Lower lobe of right lung (tissue), 2 donors: ENCODE data around the gene TCF25. TPM values are rescaled to one million over a fixed set of nuclear protein-coding genes. Genes with fewer than 3 reads are reported as not detected.

Experiments
- ATAC-seq, 2 donors: fragments of 200-7000 bp; cut with Tn5 transposase; one replicate each; pipeline ENCODE4 v1.9.1; 2020 to 2022; ENCODE audit warnings: mild to moderate bottlenecking in 2 of 2, moderate library complexity in 2 of 2
- DNase-seq: peaks from one replicate; pipeline ENCODE4 v3.0.0-alpha.2; 2020
- H3K27ac ChIP-seq: fragments of 200-600 bp; one replicate; pipeline ENCODE4 v1.8.0; 2022
- H3K27me3 ChIP-seq: fragments of 200-600 bp; one replicate; pipeline ENCODE4 v1.8.0; 2022; ENCODE audit warnings: low read depth
- H3K36me3 ChIP-seq: fragments of 200-600 bp; one replicate; pipeline ENCODE4 v1.8.0; 2022; ENCODE audit warnings: mild to moderate bottlenecking
- H3K4me1 ChIP-seq: fragments of 200-600 bp; one replicate; pipeline ENCODE4 v1.8.0; 2022
- H3K4me3 ChIP-seq: fragments of 200-600 bp; one replicate; pipeline ENCODE4 v1.8.0; 2022; ENCODE audit warnings: mild to moderate bottlenecking
- H3K9me3 ChIP-seq: fragments of 200-600 bp; one replicate; pipeline ENCODE4 v1.8.0; 2022
- CTCF ChIP-seq: fragments of 200-600 bp; IDR thresholded peaks from one replicate; pipeline ENCODE4 v1.8.0; 2022; ENCODE audit warnings: antibody characterized with exemption, mild to moderate bottlenecking
- intact Hi-C: fragments of 100-400 bp; cut with DNase I; formaldehyde crosslinking; loops from one replicate; pipeline ENCODE4 v1.11.0; 2022
- total RNA-seq: library from RNA; stranded (reverse); fragmentation: NEBNext Ultra II Directional; extraction: Animal tissue kit (Norgen Biotek cat#: 25700); gene quantifications from one replicate; pipeline ENCODE4 v1.2.1, GENCODE V29; 2021
- donor health status: DM: no; HTN: yes; CAD: no; lungs with severe emphysema.

TCF25 gene
- total RNA-seq, 1 donor from 2014 or later, result 152 TPM

DNA sequence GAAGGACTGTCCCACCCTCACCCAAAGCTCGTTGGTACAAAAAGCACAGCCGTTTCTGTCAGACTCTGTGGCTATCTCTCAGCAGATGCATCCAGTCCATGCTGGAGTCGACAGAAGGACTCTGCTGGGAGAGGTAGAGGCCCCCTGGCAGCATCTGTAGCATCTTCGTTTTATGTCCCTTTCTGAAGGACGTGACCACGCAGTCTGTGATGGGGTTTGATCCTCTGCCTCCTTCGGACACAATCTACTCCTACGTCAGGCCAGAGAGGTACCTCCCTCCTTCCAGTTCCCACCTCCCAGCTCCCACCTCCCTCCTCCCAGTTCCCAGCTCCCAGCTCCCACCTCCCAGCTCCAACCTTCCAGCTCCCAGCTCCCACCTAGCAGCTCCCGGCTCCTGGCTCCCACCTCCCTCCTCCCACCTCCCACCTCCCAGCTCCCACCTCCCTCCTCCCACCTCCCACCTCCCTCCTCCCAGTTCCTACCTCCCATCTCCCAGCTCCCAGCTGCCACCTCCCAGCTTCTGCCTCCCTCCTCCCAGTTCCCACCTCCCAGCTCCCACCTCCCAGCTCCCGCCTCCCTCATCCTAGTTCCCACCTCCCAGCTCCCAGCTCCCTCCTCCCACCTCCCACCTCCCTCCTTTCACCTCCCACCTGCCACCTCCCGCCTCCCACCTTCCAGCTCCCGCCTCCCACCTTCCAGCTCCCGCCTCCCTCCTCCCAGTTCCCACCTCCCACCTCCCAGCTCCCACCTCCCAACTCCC lies 33.8 kb downstream of the TCF25 start:
- Histone ChIP-seq H3K9me3 (no peaks in the 10 kb centered on the region), H3K27me3 (no peaks in the 10 kb centered on the region), H3K4me3 (no peak overlapping the region), H3K4me1 (peaks cover 5% of the 10 kb centered on the region), H3K27ac (no peak overlapping the region), H3K36me3 (peaks cover 75% of the 10 kb centered on the region)
- no peak for TF ChIP-seq CTCF
- no peak for DNase-seq
- intact Hi-C loops, result no loop called here
- no peak for ATAC-seq

- no peak overlapping the region for H3K27ac ChIP-seq
- ATAC-seq (no peak), DNase-seq (no peak)
- H3K27me3 ChIP-seq, result no peaks in the 10 kb centered on the region
- no peaks in the 10 kb centered on the region for H3K9me3 ChIP-seq
- H3K4me1 ChIP-seq, result peaks cover 5% of the 10 kb centered on the region
- H3K4me3 ChIP-seq, result no peak overlapping the region
- TF ChIP-seq CTCF, result no peak
- intact Hi-C loops, result no loop called here
- H3K36me3 ChIP-seq, result peaks cover 74% of the 10 kb centered on the region
These were observed 34.8 kb downstream of the TCF25 start for GRCh38 chr16:89908236-89908635.

DNA sequence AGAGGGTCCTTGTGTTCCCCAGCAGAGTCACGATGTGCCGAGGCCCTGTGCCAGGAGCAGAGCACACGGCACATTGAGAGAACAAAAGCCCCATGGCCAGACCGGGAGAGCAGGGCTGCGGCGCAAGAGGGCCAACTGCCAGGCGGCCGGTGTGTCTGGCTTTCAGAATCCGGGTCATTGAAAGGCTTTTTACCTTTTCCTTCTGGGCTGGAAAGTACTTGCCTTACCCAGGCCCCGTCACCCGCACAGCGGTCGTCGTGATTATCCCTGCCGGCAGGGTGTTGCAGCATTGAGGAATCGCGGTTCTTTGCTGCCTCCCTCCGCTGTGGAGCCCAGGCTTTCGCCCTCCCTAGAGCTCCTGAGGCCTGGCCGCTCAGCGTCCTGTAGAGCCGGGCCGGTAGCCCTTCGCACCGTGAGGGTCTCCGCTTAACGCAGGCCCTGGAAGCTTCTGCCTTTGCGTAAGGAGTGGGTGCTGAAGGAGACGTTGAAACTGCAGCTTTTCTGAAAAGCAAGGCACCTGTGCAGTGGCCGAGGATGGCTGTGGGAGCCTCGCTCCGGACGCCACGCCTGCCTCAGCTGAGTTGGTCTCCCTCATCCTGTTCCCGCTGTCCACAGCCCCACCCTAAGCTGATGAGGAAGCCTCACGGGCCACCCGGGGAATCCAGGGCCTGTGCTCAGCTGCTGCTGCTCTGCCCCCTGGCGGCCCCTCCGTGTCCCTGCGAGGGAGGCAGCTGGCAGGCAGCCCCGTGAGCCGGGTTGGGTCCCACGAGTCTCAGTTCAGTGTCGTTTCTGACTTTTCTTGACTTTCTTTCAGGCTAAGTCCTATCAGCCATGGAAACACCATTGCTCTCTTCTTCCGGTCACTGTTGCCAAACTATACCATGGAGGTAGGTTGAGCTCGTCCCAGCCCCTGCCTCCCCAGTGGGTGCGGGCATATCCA lies 36.7 kb downstream of the TCF25 start:
- H3K9me3 ChIP-seq, result no peaks in the 10 kb centered on the region
- H3K27ac ChIP-seq, result no peak overlapping the region
- H3K36me3 ChIP-seq, result peaks cover 56% of the 10 kb centered on the region
- no peak overlapping the region for H3K4me3 ChIP-seq
- DNase-seq (peak; percentile 85), ATAC-seq (peak; percentile 79 to 89)
- intact Hi-C loops, result no loop called here
- H3K27me3 ChIP-seq, result no peaks in the 10 kb centered on the region
- peaks cover 5% of the 10 kb centered on the region for H3K4me1 ChIP-seq
- peak; percentile 91 for TF ChIP-seq CTCF

- DNase-seq (no peak), ATAC-seq (peak; percentile 3 to 14)
- H3K27ac ChIP-seq, result no peak overlapping the region
- H3K4me1 ChIP-seq, result peaks cover 5% of the 10 kb centered on the region
- no peak for TF ChIP-seq CTCF
- H3K4me3 ChIP-seq, result no peak overlapping the region
- no peaks in the 10 kb centered on the region for H3K9me3 ChIP-seq
- no peaks in the 10 kb centered on the region for H3K27me3 ChIP-seq
- H3K36me3 ChIP-seq, result peaks cover 48% of the 10 kb centered on the region
- intact Hi-C loops, result no loop called here
These were observed 37.4 kb downstream of the TCF25 start for GRCh38 chr16:89910717-89911354.

DNA sequence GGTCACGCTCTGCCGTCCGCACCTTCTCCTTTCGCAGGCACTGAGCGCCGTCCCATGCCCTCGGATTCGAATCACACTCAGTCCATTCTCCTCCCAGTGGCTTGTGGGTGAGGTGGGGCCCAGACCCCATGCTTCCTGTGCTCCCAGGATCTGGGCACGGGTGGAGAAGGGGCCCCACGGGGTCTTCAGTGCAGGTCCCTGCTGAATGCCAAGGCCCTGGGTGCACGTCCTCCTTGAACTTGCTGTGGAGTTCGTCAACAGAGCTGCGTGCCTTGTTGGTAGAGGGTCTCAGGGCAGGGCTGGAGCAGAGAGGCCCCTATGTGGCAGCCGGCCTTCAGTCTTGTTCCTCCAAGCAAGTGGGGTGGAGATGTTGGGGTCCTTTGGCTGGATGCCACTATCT lies 38.0 kb downstream of the TCF25 start:
- H3K27me3 ChIP-seq, result no peaks in the 10 kb centered on the region
- H3K4me3 ChIP-seq, result no peak overlapping the region
- TF ChIP-seq CTCF, result no peak
- intact Hi-C loops, result no loop called here
- H3K9me3 ChIP-seq, result no peaks in the 10 kb centered on the region
- no peak for DNase-seq
- peaks cover 5% of the 10 kb centered on the region for H3K4me1 ChIP-seq
- H3K36me3 ChIP-seq, result peaks cover 43% of the 10 kb centered on the region
- no peak for ATAC-seq
- no peak overlapping the region for H3K27ac ChIP-seq
